ENCODE results near the gene ADGRA1.

Gene ADGRA1

GRCh38 chr10:133122171-133122935, 34.6 kb downstream of the ADGRA1 start:
- TF ChIP-seq EZH2phosphoT487 (IDR thresholded peaks at IDR 0.05; ENCODE audit: borderline replicate concordance) (no peak), CTCF (conservative IDR thresholded peaks at IDR 0.05; ENCODE audit: low read length) (no peak)

GRCh38 chr10:133123050-133123745, 35.5 kb downstream of the ADGRA1 start:
- Histone ChIP-seq H3K4me3 (ENCODE audit: low read length, poor library complexity, severe bottlenecking) (no peak overlapping the region), H3K4me1 (ENCODE audit: insufficient read depth, low read length, poor library complexity, severe bottlenecking) (no peaks in the 10 kb centered on the region), H3K9me3 (ENCODE audit: insufficient read depth, low read depth, low read length) (peaks cover 20% of the 10 kb centered on the region; the same call in 1 of the 2 replicates), H3K79me2 (ENCODE audit: insufficient read depth, low read length) (no peaks in the 10 kb centered on the region), H3F3A (ENCODE audit: low read depth) (no peaks in the 10 kb centered on the region), H3K27me3 (ENCODE audit: insufficient read depth, low read length, poor library complexity, severe bottlenecking) (no peaks in the 10 kb centered on the region), H3K9ac (ENCODE audit: low read depth, low read length, poor library complexity, severe bottlenecking) (no peak overlapping the region), H2AFZ (ENCODE audit: low read length) (no peak overlapping the region), H3K36me3 (ENCODE audit: insufficient read depth, low read length) (no peaks in the 10 kb centered on the region), H3K4me2 (ENCODE audit: low read depth, low read length, poor library complexity, severe bottlenecking) (no peak overlapping the region), H4K20me1 (ENCODE audit: insufficient read depth, low read length, poor library complexity, severe bottlenecking) (no peaks in the 10 kb centered on the region), H3K9me2 (replicated peaks; ENCODE audit: low read depth, low read length) (no peaks in the 10 kb centered on the region)
- TF ChIP-seq CTCF (conservative IDR thresholded peaks at IDR 0.05; ENCODE audit: low read length) = no peak
- no peak for TF ChIP-seq EZH2phosphoT487 (IDR thresholded peaks at IDR 0.05; ENCODE audit: borderline replicate concordance)

More at GRCh38 chr10:133122171-133122935, 34.6 kb downstream of the ADGRA1 start:
- no peak overlapping the region for H3K4me2 ChIP-seq (ENCODE audit: low read depth, low read length, poor library complexity, severe bottlenecking)
- H3K9ac ChIP-seq (ENCODE audit: low read depth, low read length, poor library complexity, severe bottlenecking) = no peak overlapping the region
- H3K36me3 ChIP-seq (ENCODE audit: insufficient read depth, low read length) = no peaks in the 10 kb centered on the region
- H3K9me2 ChIP-seq (replicated peaks; ENCODE audit: low read depth, low read length) = no peaks in the 10 kb centered on the region
- H3K27me3 ChIP-seq (ENCODE audit: insufficient read depth, low read length, poor library complexity, severe bottlenecking) = no peaks in the 10 kb centered on the region
- no peaks in the 10 kb centered on the region for H3K79me2 ChIP-seq (ENCODE audit: insufficient read depth, low read length)
- H4K20me1 ChIP-seq (ENCODE audit: insufficient read depth, low read length, poor library complexity, severe bottlenecking) = no peaks in the 10 kb centered on the region
- H2AFZ ChIP-seq (ENCODE audit: low read length) = no peak overlapping the region
- no peaks in the 10 kb centered on the region for H3K4me1 ChIP-seq (ENCODE audit: insufficient read depth, low read length, poor library complexity, severe bottlenecking)
- peaks cover 25% of the 10 kb centered on the region; the same call in 1 of the 2 replicates for H3K9me3 ChIP-seq (ENCODE audit: insufficient read depth, low read depth, low read length)
- H3F3A ChIP-seq (ENCODE audit: low read depth) = no peaks in the 10 kb centered on the region
- no peak overlapping the region for H3K4me3 ChIP-seq (ENCODE audit: low read length, poor library complexity, severe bottlenecking)

GRCh38 chr10:133123746-133124356, 36.1 kb downstream of the ADGRA1 start:
- no peak for TF ChIP-seq EZH2phosphoT487 (IDR thresholded peaks at IDR 0.05; ENCODE audit: borderline replicate concordance)
- no peak for TF ChIP-seq CTCF (conservative IDR thresholded peaks at IDR 0.05; ENCODE audit: low read length)
- Histone ChIP-seq H2AFZ (ENCODE audit: low read length) (no peak overlapping the region), H3K4me1 (ENCODE audit: insufficient read depth, low read length, poor library complexity, severe bottlenecking) (no peaks in the 10 kb centered on the region), H4K20me1 (ENCODE audit: insufficient read depth, low read length, poor library complexity, severe bottlenecking) (no peaks in the 10 kb centered on the region), H3K9ac (ENCODE audit: low read depth, low read length, poor library complexity, severe bottlenecking) (no peak overlapping the region), H3K4me2 (ENCODE audit: low read depth, low read length, poor library complexity, severe bottlenecking) (no peak overlapping the region), H3K9me3 (ENCODE audit: insufficient read depth, low read depth, low read length) (peaks cover 17% of the 10 kb centered on the region; the same call in 1 of the 2 replicates), H3F3A (ENCODE audit: low read depth) (no peaks in the 10 kb centered on the region), H3K79me2 (ENCODE audit: insufficient read depth, low read length) (no peaks in the 10 kb centered on the region), H3K36me3 (ENCODE audit: insufficient read depth, low read length) (no peaks in the 10 kb centered on the region), H3K4me3 (ENCODE audit: low read length, poor library complexity, severe bottlenecking) (no peak overlapping the region), H3K9me2 (replicated peaks; ENCODE audit: low read depth, low read length) (no peaks in the 10 kb centered on the region), H3K27me3 (ENCODE audit: insufficient read depth, low read length, poor library complexity, severe bottlenecking) (no peaks in the 10 kb centered on the region)
